Measurements from ENCODE around the gene ZNF595.

DNA sequence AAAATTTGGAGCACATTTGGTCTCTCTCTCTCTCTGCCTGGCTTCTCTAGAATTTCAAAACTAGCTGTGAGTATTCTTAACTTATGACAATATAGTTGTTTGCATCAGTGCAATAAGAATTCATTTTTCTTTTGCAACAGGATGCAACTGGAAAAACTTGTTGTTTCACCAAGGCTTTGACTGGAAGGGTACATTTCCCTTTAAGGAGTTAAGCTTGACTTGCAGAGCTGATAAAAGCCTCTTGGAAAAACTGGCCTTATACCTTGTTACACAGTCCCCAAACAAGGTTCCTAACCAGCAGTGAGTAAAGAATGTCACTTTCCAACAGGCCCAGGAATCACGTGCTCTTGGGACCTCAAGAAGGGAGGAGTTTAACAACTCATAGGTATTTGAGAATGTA is 45.3 kb downstream of the ZNF595 start:
- TF ChIP-seq CTCF (IDR thresholded peaks at IDR 0.05; ENCODE audit: low read length) (no peak), EZH2 (IDR thresholded peaks at IDR 0.05; ENCODE audit: borderline replicate concordance, low read length) (no peak)

Measured in OCI-LY1 (cell line).